NAMALWA (cell line): Measurements from ENCODE around the gene CLDND2.

ENCODE experiments used
- DNase-seq: peaks from one replicate; pipeline ENCODE4 v3.0.0-alpha.2; 2015; ENCODE audit warnings: low spot score

The CLDND2 gene

DNA sequence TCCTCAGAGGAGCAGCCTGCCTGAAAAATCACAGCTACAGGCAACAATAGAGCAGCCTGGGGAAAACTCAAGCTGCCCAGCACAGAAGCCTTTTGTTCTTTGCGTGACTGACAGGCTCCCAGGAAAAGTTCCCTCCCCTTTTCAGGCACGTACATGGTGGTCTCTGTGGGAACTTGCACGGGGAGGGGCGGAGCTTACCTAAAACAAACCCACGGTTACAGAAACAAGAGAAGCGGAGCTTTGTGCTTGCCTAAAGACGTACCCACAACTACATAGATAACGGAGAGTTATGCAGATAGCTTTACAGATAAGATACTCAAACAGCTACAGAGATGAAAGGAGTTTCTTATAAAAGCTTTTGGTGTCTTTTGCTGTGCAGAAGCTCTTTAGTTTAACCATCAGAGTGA, 14.1 kb downstream of the CLDND2 start:
- DNase-seq, result no peak

DNA sequence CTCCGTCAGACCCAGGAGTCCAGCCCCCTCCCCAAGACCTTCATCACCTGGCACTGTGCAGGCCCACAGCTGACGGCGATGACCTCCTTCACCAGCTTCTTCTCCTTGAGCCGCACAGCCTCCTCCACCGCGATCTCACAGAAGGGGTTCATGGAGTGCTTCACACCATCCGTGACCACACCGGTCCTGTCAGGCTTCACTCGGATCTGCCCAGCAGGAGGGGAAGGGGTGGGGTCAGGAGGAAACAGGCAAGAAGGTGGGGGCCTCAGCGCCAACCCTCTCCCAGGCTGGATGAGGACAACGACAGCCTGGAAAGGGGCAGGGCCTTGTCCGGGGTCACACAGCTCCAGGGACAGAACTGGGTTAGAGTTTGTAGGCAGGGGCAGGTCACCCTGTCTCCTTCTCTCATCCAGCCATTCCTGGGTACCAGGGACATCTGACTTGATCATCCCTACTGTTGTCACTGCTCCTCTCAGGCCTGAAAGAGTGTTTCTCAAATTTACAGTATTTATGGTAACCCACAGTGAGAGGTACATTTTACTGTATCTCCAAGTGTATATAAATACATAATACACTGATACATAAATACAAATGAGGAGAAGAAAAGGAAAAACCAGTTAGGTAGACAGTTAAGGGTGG, 14.6 kb downstream of the CLDND2 start:
- DNase-seq, result no peak

DNA sequence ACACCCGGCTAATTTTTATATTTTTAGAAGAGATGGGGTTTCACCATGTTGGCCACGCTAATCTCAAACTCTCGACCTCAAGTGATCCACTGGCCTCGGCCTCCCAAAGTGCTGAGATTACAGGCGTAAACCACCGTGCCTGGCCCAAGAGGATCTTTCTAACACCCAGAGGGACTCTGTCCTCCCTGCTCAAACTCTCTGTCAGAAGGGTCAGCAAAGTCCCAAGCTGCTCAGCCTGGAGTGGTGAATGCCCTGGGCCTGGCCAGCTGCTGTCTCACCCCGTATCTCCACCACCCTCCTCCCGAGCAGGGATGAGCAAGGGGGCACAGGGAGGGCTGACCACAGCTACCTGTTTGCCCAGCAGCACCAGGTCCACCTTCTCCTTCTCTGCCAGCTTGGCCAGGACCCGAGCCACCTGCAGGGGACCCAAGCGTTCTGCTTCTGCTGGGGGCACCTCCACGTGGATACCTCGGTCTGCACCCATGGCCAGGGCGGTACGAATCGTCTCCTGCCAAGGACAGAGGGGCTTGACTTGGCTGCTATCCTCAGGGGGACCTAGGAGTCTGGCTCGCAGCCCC, 15.9 kb downstream of the CLDND2 start:
- DNase-seq, result no peak

DNA sequence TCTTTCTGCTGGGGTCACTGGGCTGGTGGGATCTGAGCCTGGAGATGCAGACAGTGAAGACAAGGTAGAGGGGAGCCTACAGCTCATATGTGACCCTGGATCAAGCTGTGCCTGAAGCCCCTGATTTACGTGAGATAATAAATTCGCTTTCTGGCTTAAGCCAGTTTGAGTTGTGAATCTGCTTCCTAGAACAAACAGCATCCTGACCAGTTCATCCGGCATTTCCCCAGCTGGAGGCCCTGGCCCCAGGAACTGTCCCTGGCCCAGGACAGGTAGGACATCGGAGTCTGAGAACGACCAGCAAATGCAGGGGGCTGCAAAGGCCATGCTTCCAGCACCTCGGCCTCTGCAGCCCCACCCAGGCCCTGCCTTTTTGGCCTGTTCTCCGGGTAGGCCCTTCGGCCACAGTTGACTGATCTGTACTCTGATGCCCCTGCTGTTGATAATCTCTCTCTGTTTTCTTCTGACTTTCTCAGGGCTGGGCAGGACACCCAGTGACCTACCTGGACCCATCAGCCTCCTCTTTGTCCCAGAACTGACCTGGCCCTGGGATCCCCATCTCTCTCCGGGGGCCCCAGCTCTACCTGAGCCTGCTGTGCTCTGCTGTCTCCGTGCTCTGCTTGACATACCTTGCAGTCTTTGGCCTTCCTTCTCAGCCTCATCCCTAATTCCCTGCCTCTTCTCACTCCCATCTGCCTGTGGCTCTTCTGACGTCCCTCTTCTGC, 17.4 kb downstream of the CLDND2 start:
- DNase-seq, result no peak

DNA sequence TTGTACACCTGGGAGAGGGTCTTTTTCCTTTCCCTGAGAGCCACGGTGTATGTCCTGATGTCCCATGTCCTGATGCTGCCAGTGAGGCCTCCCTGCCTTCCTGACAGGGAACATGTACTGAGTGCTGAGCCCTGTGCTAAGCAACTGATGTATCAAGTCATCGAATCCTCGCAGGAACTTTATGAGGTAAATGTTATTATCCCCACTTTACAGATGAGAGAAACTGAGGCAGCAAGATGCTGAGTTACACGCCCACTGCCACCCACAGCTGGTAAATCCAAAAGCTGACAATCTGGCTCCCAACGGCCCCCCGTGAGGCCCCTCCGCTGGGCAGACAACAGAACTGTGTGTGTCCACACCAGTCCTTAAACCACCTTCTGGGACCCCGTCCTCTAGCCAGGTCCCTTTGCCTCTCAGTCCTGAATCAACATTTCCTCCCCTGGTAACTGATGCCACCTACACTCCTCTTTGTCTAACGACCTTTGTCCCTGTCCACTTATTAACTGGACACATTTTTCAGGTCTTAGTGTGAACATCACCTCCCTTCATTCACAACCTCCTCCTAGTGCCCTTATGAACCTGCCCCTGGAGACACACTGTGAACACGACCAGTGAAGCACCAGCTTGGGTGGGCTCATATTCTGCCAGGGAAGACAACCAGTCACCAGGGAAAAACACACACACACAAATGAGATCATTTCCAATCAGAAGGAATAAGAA, 21.4 kb downstream of the CLDND2 start:
- DNase-seq, result no peak

DNA sequence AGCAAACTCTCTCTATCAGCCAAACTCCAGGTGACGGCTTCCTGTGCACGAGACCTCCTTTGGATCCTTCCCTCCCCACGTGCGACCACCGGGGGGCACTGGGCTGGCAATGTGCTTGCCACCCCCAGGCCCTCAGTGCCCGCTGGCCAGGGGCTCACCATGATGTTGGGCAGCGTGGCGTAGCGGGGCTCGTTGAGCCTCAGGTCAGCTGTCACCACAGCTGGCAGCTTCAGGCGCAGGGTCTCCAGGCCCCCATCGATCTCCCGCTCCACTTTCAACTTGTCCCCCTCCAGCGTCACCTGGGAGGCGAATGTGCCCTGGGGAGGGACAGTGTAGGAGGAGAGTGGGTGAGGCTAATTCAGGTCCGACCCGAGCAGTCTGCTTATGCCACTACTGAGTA, 22.1 kb downstream of the CLDND2 start:
- no peak for DNase-seq

DNA sequence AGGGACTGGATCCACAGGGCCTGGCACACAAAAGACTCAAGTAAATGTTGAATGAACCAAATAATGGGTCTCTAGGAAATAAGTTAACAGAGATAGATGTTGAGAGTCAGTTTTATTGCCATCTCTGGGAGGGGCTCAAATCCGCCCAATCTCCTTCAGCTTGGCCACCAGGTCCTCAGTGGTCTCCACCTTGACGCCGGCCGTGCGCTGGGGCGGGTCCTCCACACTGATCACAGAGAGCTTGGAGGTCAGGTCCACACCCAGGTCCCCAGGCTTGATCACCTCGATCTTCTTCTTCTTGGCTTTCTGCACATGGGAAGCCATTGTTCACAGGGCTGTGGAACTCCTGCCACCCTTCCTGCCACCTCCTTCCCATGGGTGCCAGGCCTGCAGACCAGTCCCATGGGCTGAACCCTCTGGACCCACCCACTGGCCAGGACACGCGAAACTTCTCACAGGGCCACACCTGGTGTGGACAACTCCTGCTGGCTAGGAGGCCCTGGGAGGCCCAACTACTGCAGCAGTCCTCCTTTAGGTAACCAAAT, 23.7 kb downstream of the CLDND2 start:
- no peak for DNase-seq

DNA sequence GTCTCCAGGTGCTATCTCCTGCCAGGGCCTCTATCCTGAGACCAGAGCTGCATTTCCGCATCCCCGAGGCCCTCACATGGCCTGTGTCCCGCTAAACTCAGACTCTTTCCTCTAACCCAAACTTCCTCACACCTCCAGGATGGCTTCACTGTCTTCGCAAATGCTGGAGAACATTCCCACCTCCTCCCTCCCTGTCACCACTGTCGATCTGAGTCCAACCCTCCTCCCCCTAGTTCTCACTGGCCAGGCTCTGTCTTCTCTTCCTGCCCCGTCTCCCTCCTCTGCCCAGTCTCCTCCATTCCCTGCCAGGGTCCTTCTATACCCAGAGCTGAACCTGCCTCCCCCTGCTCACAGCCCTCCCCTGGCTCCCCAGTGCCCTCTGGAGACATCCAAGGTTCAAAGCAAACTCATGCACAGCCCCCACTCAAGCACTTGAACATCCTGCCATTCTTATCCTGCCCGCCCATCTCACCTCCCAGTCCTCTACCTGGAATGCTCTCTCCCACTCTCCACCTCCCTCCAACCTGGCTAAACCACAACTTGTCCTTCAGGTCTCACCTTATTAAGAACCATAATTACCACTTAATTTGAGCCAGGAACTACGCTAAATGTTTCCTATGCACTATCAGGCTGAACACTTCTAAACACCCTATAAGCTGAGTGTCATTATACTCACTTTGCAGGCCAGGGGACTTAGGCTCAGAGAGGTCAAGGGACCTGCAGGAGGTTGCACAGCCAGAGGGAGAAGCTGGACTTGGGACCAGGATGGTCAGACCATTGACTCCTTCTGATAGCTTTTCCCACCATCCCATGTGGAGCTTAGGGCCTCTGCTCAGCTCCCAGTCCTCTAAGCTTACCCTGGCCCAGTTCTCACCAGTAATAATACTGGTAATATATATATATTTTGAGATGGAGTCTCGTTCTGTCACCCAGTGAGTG, 25.9 kb downstream of the CLDND2 start:
- DNase-seq, result no peak

DNA sequence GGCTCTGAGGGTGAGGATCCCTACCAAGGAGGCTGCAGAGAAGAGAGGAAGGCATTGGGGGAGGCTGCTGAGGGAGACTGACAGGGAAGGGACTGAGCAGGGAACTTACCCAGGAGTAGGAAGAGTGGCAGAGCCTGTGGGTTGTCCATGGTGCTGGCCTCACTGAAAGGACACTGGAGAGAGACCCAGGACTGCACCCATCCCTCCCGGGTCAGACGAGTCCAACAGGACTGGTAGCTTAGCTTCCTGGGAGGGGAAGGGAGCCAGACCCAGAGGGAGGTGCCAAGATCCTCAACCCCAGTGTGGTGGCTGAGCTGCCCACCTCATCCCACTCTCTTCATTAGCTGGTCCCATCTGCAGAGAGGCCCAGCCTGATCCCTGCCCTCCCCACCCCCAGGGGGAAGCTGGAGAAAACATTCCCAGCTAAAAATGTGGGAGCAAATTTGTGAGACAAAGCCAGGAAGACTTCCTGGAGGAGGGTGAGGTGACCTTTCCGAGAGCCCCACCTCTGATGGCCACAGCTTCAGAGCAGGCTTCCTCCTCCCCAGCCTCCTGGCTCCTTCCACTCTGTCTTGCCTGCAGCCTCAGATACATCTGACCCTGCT, 26.7 kb downstream of the CLDND2 start, which contains the start of gene VSIG10L:
Gene VSIG10L, minus strand, starts transcription at position 164 of the 605 bp plus-strand sequence. Its CDS starts 15 bp downstream, at position 149.
- DNase-seq, result no peak

DNA sequence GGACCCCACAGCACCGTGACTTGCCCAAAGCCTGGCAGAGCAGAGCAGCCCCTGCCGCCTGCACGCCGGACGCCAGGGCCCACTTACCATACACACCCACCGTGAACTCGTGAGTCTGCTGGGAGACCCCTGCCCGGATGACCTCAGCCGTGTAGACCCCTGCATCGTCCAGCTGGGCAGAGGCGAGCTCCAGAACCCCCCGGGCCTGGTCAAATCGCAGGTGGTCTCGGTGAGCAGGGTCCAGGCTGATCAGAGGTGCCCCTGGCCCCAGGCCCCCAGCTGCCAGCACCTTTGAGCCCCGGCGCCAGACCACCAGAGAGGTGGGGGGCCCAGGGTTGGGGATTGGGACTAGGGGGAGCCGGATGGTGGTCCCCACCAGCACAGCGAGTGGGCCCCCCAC, 27.7 kb downstream of the CLDND2 start:
- DNase-seq, result no peak

DNA sequence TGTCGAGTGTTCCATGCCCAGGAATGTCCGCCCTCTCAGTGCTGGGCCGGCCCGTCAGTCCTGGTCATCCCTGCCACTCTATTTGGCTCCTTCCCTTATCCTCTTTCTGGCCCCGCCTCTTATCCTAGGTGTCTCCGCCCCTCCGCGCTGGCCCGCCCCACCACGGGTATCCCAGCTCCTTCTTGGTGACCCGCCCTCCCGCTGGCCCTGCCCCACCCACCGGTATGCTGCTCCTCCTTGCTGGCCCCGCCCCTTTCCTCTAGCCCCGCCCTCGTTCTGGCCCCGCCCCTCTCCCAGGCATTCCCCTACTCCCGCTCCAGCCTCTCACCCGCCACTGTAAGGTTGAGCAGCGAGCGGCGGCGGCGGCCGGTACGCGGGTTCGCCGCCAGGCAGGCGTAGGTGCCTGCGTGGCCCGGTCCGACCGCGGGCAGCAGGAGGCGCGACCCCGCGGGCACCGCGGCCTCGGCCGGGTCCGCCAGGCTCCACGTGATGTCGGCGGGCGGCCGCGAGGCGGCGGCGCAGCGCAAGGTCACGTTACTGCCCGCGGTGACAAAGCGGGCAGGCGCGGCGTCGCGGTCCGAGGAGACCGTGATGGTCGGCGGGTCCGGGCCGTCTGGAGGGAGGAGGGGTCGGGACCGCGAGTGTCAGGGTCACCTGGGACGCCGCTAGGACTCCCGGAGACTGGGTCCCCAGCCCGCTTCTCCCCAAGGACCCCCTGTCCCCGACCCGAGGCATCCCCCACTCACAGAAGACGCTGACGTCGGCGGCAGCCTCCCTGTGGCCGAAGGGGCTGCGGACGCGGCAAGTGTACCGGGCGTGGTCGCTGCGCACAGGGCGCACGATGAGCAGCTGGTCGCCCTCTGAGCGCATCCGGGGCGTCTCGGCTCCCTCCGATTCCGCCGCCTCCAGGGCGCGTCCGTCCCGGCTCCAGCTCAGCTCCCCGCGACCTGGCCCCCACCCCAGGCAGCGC, 28.8 kb downstream of the CLDND2 start:
- peak; percentile 88 for DNase-seq

DNA sequence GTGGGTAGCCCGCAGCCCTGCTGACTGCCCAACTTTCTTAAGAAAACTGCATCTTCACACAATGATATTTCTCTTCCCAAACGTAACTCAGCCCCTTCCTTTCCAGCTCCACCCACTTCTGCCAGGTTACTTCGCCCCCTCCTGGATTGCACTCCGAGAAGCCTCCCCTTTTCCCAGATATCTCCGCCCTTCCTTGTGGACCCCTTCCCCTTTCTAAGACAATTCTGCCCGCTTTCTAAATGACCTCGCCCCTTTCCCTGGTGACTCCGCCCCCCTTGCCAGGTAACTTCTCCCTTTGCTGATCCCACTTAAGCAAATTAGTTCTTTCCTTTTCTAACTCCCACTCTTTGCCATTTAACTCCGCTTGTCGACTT, 29.5 kb downstream of the CLDND2 start:
- no peak for DNase-seq

DNA sequence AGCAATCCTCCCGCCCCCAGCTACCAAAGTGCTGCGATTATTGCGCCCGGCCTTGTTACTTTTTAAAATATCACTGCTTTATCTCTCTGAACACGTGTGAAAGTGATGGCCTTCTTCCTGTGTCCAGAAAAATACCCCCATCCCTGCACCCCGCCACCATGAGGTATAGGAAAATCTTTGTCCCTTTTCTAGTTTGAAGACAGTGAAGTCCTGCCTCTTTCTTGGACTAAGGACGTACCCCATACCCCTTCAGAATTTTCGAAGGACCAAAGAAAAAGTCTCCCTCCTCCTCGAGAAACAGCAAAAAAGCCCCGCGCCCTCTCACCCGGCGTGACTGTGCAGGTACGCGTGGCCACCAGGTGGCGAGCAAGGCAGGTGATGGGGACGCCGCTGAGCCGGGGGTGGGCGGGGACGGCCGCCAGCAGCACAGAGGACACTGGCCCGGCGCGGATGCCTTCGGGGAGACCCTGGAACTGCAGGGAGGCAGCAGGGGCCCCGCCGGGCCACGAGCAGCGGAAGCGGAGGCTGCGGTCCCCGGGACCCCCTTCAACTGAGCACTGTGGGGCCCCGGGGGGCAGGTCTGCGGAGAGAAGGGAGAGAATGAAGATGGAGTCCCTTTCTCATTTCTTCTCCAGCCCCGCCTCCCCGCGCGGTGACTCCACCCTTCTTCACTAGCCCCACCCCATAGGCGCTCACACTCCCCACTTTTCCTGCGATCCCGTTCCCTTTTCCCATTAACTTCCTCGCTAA, 30.1 kb downstream of the CLDND2 start:
- DNase-seq, result peak; percentile 90

DNA sequence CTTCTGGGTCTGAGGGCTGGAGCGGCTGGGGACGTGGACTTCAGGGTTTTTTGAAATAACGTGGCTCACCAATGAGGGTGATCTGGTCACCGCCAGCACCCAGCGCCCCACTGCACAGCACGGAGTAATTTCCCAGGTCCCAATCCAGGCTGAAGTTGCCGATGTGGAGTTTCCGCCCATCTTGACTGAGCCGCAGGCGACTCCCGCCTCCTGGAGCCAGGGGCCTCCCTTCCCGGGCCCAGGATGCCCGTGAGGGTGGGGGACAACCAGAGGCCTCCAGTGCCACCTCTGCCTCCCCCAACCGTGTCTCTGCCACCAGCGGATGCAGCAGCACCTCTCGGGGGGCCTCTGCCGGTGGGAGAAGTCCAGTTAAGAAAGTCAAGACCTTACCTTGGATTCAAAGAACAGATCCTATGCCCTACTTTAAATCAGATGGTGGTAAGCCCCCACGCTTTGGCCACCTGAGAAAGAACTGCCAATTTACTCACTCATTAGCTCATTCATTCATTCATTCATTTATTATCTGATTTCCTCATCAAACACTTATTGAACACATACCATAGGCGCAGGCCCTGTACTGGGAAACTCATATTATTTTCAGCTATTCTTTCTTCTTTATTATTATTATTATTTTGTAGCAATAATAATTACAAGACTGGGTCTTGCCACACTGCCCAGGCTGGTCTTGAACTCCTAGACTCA, 30.8 kb downstream of the CLDND2 start:
- no peak for DNase-seq

DNA sequence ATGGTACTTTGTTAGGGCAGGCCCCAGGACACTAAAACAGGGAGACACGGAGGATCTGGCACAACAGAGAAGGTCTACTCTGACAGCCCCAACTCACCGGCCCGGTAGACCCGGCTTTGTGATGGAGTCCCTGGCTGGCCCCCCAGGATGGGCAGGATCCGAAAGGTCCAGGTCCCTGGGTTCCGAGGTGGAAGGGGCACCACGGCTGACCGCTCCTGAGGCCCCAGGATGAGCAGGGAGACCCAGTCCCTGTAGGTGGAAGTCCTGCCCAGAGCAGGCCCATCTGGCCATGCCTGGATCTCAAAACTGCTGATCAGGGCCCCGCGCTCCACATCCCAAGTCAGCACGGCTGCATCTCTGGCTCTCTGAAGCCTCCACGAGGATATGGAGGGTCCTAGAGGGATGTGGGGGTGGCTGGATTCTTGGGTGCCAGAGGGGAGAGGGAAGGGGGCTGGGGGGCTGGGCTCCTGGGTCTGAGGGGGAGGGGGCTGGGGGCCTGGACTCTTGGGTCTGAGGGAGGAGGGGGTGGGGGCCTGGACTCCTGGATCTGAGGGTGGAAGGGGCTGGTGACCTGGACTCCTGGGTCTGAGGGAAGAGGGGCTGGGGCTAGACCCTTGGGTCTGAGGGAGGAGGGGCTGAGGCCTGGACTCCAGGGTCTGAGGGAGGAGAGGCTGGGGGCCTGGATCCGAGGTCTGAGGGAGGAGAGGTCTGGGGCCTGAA, 31.5 kb downstream of the CLDND2 start:
- DNase-seq, result no peak

DNA sequence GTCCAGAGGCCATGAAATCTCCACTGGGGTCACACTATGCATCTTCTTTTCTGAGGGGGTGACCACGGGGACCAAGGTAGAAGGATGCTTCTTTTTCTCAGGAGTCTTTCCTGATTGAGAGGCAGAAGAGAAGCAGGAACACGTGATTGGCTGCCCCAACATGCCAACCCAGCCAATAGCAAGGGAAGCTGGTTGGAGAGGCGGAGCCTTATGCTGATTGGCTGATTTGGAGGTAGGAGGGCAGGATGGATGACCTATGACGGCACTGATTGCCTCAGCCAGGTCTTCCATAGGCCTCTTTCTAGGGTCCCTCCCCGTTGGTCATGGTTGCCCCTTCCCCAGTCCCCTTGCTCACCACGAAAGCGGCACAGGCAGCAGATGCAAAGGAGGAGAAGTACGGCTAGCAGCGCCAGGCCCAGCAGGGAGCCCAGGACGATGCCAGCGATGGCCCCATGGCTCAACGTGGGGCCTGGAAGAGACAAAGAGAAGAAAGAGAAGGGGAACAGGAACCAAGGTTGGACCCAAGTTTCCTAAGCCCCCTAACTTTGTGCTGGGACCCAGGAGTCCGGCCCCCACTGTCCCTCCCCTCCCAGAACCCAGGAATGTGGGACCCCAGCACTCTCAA, 34.9 kb downstream of the CLDND2 start:
- peak; percentile 96 for DNase-seq

DNA sequence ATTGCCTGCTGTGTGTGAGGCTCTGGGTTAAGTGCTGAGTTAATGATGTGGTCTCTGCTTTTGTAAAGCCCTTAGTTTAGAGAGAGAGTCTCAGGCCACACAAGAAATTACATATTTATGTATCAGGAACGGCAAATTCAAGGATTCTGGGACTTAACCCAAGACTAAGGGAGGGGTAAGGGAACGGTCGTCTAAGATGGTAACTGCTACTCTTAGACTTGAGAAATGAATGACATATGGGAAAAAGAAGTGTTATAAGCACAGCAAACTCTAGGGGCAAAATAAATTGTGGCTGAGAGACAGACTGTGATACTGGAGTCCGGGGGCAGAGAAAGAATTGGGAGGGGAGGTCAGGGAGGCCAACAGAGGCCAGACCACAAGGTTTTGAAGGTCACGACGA, 37.1 kb downstream of the CLDND2 start:
- no peak for DNase-seq
